GM18861 (cell line): Measurements from ENCODE around the gene MYO16.

Experiments
- ATAC-seq: cut with Tn5 transposase; IDR thresholded peaks from one replicate; pipeline ENCODE4 v1.9.1; 2021; ENCODE audit not compliant: unreplicated experiment

MYO16 gene

DNA sequence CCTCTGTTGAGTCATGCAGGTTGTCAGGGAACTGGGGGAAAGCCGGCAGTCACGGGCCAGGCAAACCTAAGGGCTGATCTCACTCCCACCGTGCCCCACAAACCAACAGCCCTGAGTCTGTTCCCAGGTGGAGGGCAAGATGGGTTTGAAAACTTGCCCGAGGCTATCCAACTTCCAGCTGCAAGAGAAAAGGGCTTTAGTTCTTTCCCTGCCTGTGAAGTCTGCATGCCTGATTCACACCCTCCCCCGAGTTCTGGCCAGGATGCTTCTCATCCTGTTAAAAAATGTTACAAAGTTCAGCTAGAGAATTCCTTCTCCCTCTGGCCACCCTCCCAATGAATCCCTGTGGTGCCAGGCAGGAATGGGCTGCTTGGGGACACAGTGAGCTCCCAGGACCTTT is 33.1 kb downstream of the MYO16 start:
- ATAC-seq = no peak

DNA sequence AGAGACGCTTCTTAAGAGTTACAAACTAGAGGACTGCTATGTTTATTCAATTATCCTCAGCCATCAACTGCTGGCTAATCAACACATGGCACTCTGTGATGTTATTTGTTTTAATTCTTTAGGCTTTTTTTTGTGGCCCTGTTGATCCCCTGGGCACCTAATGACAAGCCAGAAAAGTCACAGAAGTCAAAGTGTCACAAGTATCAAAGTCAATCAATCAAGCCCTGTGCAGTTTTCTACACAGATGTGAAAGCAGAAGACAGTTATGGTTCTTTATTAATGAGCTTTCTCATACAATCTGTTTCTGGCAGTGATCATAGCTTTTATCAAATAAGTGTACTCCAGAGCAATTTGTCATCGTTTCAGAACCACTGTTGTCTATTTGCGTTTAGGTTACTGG is 34.3 kb downstream of the MYO16 start:
- no peak for ATAC-seq

DNA sequence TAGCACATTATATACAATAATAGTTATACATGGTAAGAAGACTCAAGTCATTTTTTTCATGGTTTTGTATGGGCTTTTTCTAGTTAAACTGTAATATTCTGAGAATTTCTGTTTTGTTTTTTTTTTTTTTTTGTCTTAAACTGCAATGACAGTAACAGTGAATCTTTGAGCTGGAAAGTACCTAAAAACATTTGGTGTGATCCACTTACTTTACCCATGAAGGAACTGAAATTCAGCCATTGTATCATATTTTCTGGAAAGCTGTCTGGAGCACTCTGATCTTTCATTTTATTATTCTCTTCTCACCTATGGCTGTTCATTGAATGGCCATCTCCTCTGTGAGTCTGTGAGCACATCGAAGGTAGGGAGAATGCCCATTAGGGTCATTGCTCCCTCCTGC is 37.8 kb downstream of the MYO16 start:
- no peak for ATAC-seq

DNA sequence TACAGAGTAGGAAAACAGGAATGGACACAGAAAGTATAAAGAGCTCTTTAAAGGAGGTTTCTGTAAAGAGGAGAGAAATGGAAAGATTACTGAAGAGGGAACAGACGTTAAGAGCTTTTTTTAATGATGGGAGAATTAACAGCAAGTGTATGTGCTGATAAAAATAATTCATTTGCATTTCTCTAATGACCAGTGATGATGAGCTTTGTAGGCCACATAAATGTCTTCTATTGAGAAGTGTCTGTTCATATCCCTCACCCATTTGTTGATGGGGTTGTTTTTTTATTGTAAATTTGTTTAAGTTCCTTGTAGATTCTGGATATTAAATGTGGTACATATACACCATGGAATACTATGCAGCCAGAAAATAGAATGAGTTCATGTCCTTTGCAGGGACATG is 40.0 kb downstream of the MYO16 start:
- ATAC-seq = no peak

DNA sequence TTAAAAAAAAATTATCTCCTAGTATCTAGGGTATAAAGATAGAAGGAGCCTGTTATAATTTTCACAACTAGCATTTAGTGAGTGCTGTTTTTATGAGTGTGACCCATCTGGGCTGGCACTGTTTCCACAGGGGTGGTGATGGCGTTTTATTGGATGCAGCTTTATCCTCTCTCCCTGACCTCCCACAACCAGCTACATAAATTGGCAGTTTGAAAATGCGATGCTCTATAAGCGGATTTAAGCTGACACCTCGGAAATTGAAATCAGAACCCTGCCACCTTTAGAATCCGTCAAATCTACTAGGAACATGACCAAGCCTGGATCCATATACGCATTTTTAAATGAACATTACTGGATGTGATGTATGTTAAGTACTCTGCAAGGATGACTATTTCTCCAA is 44.9 kb downstream of the MYO16 start:
- ATAC-seq = no peak

DNA sequence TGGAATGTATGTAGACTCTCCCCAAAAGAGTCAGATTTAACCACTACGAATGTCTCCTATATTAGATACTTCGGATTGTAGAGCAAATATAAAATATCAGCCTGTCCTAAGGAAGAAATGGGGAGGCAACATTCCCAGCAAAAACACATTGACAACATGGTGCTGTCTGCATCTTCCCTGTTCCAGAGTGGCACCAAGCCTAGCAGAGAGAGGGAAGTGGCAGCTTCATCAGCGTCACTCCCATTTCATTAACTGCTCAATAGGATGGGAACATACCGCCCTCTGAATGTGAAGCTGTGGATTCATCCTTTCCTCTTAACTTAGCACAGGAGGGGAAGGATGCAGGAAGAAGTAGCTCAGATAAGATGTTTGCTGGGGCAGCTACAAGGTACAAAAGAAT is 45.4 kb downstream of the MYO16 start:
- ATAC-seq = no peak

DNA sequence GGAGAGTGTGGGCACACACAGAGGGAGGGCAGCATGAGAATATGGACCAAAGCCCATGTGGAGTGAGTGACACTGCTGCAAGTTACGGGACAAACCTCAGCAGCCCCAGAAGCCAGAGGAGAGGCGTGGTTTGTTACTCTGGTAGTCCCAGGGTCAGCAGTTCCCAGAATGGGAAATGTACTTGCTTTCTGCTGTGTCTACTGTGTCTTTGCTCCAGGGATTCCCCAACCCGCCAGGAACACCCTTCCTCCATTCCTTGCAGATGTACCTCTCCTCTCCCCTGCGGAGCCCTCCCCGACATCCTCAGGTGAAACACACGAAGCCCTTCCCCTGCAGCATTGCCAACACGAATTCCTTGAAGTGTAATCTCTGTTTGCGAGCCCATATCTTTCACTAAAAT is 47.2 kb downstream of the MYO16 start:
- no peak for ATAC-seq

DNA sequence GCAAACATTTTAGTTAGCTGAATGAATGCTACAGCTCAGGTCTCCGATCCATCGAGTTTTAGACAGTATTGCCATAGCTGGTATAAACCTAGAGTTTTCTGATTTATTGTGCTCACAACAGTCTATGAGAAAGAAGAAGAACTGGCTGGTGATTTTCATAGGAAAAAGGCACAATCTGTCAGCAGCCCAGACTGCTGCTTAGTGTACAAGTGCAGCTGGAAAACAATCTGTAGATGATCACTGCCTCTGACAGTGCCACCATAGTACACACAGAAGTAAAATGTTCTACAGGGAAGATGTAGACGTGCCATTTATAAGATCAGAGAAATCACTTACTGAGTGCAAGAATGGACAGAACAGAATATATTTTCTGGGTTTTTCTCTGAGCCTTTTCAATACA is 48.4 kb downstream of the MYO16 start:
- no peak for ATAC-seq

DNA sequence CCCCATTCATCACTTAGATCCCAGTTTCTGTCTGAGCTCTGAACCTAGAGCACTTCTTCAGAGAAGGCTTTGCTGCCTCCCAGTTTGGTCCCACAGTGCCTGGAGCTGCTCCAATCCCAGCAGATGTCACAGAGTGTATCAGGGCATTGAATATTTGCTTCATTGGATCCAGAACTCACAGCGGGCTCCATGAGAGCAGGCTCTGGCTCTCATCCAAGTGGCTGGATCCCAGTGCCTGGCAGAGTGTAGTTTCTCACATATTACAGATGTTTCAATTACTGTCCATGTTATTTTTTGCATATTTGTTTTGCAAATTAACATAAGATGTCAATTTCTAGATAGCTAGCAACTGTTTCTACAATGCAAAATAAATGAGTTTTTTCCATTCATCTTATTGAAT is 50.6 kb downstream of the MYO16 start:
- no peak for ATAC-seq

DNA sequence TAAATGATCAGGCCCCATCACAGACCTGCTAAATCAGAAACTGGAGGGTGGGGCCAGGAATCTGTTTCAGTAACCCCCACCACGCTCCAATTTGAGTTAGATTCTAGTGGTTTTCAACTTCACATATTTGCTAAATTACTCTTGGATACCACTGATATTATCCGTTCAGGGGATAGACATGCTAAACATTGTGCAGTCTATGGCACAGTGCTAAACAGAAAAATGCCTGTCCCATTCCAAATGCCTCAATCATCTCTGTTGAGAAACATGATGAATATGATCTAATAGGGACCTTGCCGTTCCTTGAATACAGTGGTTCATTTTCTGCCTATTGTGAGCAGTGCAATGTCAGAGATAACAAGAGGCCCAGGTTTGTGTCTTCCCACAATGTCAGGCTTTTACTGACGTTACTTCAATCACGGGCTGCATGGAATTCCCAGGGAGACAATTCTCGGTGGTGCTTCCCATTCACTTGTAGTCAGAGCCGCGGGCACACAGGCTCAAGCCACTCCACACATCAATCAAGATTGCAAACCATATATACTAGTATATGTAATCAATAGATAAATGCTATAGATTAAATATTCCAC is 52.7 kb downstream of the MYO16 start:
- ATAC-seq = no peak

DNA sequence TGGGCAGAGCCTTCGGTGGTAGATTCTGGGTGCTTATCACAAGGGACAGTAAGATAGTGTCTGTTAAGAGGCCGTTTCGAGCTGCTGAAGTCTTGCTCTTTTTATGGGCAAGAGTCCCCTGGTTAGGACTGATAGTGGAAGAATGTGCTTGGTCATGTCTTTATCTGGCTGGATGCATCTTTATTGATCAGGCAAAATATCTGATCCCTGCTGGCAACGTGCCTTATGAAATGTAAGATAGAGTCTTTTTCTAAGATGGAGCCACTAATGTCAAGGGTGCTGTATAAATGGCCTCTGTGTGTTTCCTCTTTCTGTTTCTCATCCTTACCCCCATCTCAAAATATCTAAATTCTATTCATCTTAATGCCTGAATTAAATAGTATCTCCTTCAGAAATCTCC is 53.3 kb downstream of the MYO16 start:
- ATAC-seq = no peak

DNA sequence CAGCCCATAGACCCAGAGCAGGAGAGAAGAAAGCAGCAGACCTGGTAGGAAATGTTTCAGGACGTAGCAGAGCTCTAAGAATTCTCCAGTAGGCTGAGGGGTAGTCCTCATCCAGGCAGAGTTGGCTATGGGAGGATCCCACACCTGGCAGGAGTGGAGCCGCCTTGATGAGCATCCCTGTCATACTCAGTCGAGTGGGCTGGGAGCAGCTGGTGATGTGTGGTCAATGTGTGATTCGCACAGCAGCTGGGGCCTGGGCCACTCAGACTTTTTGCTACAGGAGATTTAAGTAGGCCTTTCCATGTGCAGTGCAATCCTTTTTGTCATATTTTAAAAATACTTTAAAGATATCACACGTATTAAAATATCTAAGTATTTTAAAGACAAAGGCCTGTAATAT is 56.6 kb downstream of the MYO16 start:
- ATAC-seq = no peak

DNA sequence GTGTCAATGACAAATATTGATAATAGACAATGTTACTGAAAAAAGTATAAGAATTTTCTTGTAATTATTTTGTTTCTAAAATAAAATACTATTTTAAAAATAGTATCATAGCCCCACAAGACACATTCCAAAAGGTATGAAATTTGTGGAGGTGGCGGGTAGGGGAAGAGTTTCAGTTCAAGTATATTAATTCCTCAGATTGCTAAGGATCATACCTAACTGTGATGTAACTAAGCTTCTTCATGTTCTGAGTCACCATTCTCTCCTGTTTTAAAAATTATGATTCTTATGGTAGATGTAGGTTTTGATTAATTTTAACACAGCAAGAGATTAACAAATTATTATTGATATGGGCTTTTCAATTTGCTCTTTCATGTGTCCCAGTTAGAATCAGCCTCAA is 61.3 kb downstream of the MYO16 start:
- no peak for ATAC-seq

DNA sequence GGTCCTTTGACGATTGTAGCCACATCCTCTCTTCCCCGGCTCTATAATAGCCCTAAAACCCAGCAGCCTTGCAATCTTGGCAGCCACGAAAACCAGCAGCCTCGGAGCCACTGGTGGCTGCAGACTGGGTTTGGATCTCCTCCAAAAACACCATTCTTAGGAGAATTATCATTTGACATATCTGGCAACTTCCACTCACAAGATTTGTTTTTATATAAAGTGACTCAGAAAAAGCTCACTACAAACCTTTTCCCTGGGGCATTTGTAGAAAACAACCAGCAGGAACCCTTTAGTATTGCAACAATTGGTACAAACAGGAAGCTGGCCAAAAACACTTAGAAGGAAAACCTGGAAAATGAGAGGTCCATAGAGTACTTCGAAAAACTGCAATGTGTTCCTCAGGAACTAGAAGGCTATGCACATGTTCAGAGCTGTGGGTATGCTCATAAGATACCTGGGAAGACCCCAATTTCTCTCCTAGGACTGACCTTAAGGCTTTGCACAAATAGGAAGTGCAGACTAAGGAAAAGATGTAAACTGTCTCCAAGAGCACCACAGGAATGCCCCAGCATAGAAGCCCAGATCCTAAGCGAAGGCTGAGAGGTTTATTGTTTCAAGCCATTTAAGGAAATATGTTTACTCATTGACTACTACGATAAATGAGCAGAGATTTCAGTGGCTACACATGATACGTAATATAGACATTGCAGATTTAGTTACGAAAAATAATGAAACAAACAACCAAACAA is 71.2 kb downstream of the MYO16 start:
- no peak for ATAC-seq

DNA sequence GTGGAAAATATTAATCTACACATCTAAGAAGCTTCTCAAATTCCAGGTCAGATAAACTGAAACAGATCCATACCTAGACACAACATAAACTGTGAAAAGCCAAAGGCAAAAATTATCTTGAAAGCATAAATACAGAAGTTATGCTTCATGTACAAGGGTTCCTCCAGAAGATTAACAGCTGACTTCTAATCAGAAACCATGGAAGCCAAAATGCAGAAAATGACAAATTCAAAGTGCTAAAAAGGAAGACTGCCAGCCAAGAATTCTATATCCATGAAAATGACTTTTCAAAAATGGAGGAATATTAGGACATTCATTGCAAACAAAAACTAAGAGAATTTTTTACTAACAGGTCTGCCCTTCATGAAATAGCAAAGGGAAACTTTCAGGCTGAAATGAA is 72.8 kb downstream of the MYO16 start:
- ATAC-seq = no peak

DNA sequence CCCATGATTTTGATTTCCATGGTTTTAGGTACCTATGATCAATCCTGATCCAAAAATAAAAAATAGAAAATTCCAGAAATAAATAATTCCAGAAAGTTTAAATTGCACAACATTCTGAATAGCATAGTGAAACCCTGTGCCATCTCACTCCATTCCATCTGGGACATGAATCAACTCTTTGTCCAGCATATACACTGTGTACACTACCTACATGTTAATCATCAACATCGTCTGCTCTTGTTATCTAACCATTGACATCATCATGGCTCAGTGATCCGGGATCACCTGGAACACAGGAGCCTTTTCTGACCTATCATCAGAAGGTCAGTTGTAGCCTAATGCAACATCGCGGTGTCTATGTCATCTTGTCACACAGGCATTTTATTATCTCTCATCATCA is 75.6 kb downstream of the MYO16 start:
- ATAC-seq = no peak

DNA sequence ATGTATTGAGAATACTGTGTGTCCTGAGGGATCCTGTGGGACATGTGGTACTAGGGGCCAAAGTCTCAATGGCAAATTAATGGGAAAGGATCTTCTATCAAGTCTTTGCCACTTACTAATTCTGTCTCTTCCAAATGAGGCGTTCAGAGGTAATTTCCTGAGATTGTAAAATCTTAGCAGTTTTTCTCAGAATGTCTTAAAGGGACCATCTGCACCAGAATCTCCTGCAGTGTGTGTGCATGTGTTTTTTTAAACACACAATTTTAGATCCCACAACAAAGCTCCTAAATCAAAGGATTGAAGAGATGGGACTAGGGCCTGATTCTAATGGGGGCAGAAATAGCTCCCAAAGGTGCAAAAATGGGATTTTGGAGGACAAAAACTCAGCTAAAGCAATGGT is 78.2 kb downstream of the MYO16 start:
- no peak for ATAC-seq

DNA sequence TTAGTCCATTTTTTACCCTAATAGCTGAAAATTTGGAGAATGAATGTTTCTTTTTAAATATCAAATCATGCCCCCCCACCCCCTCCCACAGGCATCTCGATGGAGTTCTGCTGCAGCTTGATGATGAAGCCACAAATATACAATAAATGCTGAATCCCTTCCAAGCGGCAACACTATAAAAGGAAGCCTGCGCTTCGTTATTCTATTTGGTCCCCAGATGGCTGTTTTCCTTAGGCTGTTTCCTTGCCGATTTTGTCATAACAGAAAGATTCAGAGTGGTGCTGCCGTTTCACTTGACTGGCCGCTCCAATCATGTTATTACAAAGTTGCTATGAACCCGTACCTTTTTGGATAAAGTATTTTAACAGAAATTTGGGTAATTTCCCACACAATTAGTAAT is 79.5 kb downstream of the MYO16 start:
- no peak for ATAC-seq

DNA sequence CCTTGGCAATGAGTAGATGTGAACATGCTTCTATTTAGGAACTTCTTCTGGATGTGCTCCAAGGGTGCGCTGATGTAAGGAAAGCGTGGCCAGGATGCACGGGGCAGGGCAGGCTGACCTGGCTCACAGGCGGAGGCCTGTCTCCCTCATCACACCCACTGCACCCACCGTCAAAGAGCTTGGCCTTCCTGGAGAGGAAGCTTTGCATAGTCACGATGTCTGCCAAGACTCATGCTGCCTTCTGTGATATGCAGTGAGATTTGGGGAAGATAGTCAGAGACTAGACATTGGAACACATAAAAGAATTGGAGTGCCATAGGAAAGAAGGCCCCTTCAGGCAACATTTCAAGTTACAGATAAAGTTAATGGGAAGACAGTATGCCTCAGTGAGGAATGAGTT is 82.0 kb downstream of the MYO16 start:
- ATAC-seq = no peak

DNA sequence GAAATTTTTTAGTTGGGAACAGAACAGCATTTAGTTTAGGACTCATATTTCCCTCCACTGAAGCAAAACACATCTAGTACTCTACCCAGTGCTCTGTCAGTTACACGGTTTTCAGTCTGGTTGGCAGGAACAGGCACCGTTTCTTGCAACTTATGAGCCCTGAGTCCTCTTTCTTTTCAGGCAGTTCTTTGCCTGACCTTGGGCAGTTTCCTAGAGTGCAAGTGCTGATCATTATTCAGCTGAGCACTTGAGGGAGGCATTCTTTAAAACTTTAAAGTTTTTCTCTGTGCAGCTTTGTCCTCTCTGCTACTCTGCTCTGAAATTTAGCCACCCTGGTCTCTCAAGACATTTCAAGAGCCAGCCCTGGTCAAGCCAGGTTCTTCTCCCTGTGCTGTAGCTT is 96.1 kb downstream of the MYO16 start:
- no peak for ATAC-seq

DNA sequence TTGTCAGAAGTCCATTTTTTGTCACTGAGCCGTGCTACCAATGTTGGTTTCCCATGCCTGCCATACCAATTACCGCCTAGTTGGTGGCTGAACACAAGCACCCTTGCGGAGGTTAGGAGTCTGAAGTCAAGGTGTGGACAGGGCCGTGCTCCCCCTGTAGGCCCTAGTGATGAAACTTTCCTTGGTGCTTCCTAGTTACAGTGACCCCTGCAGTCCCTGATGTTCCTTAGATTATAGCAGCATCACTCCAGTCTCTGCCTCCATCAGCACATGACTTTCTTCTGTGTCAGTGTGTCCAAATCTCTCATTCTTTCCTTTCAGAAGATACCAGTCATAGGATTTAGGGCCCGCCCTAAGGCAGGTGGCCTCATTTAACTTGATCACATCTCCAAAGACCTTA is 99.0 kb downstream of the MYO16 start:
- no peak for ATAC-seq

DNA sequence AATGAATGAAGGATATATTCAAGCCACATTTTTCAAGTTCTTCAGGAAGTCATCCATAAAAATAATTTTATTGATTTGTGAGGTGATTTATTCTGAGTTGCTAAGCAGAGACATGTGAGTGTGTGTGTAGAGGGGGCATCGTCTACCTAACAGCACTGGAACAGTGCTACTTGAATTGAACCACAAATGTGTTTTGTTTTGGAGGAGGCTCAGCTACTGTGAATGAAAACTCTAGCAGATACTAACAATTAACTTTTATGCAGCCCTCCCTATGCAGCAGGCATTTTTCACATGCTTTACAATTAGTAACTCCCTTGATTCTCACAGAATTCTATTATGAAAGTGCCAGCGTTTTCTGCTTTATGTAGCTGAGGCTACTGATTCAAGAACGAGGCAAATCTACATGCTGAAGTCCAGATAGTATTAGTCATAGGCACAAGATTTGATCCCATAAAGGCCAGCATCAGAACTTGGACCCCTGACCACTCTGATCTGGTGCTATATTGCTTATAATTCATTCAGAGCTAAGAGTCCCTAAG is 103.7 kb downstream of the MYO16 start:
- ATAC-seq = no peak

DNA sequence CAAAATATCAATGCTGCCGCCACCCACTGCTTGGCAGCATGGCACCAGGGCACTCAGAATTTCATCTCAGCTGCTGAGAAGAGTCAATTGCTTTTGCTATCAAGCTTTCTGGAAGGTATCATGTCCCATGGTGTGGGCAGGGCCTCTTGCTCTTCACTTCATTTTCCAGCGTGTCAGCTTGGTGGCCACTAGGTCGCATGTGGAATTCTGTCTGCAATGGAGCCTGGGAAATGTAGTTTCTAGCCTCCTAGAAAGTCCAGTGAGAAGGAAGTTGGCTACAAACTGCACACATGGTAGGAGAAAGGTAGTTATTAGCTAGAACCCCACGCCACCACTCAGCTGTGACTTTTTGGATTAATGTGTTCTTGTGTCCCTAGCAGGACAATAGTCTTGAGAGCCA is 105.3 kb downstream of the MYO16 start:
- ATAC-seq = no peak
